IMR-90 (cell line): ENCODE data around the gene VEGFA. TPM values are rescaled to one million over a fixed set of nuclear protein-coding genes. Genes with fewer than 3 reads are reported as not detected.

Experiments
- ATAC-seq: fragments of 200-7000 bp; cut with Tn5 transposase; 2 replicates; pipeline ENCODE4 v1.9.1; 2020; ENCODE audit warnings: low read depth, mild to moderate bottlenecking, moderate library complexity
- BruUV-seq: library from RNA; stranded (reverse); fragments of 400-500 nt; replicated peaks from 2 replicates; lab custom pipeline; 2021; lab: Mats Ljungman, UMichigan
- CTCF ChIA-PET: fragments of 300-600 bp; formaldehyde crosslinking; extraction: SDS; loops from one replicate; lab custom pipeline; 2021; ENCODE audit warnings: antibody characterized with exemption; lab: Yijun Ruan, JAX
- POLR2A ChIA-PET: fragments of 300-600 bp; sonication (Branson Sonifier 250); formaldehyde crosslinking; loops from one replicate; lab custom pipeline; 2022; ENCODE audit warnings: antibody characterized with exemption; ENCODE audit not compliant: unreplicated experiment; lab: Charles Lee
- DNase-seq: peaks from one replicate; pipeline ENCODE4 v3.0.0; 2013
- H2AFZ ChIP-seq: replicated peaks from 2 replicates; pipeline ENCODE3; 2013; ENCODE audit warnings: low read length, mild to moderate bottlenecking; ENCODE audit not compliant: poor library complexity
- H2AK5ac ChIP-seq: 2 replicates; pipeline ENCODE4 v1.6.1; 2013; ENCODE audit warnings: low read depth, low read length, inconsistent platforms
- H2AK9ac ChIP-seq: replicated peaks from 2 replicates; pipeline ENCODE3; 2013; ENCODE audit warnings: mild to moderate bottlenecking, low read depth, low read length, moderate library complexity; ENCODE audit not compliant: poor library complexity
- H2BK120ac ChIP-seq: 2 replicates; pipeline ENCODE4 v1.6.1; 2013; ENCODE audit warnings: low read depth, low read length, inconsistent platforms
- H2BK15ac ChIP-seq: 3 replicates; pipeline ENCODE4 v1.6.1; 2013; ENCODE audit warnings: low read depth, low read length, inconsistent platforms
- H2BK20ac ChIP-seq: 2 replicates; pipeline ENCODE4 v1.6.1; 2013; ENCODE audit warnings: low read depth, mild to moderate bottlenecking, inconsistent platforms, low read length, moderate library complexity
- H2BK5ac ChIP-seq: 2 replicates; pipeline ENCODE4 v1.6.1; 2013; ENCODE audit warnings: mild to moderate bottlenecking, low read depth, low read length, inconsistent platforms; ENCODE audit not compliant: poor library complexity, severe bottlenecking
- H3K14ac ChIP-seq: replicated peaks from 2 replicates; pipeline ENCODE4 v1.6.1; 2013; ENCODE audit warnings: low read depth, low read length, inconsistent platforms
- H3K18ac ChIP-seq: 2 replicates; pipeline ENCODE4 v1.6.1; 2013; ENCODE audit warnings: low read depth, low read length, control low read depth
- H3K23ac ChIP-seq: 2 replicates; pipeline ENCODE4 v1.6.1; 2013; ENCODE audit warnings: low read depth, low read length, inconsistent platforms
- H3K27ac ChIP-seq: 2 replicates; pipeline ENCODE4 v1.5.1; 2013; ENCODE audit warnings: mild to moderate bottlenecking, control low read depth, low read length; ENCODE audit not compliant: insufficient read depth
- H3K27me3 ChIP-seq: 2 replicates; pipeline ENCODE4 v1.6.1; 2013; ENCODE audit warnings: low read length; ENCODE audit not compliant: control insufficient read depth, insufficient read depth
- H3K36me3 ChIP-seq: 2 replicates; pipeline ENCODE4 v1.6.1; 2013; ENCODE audit warnings: low read length, mixed read lengths; ENCODE audit not compliant: control insufficient read depth, insufficient read depth
- H3K4ac ChIP-seq: 2 replicates; pipeline ENCODE4 v1.6.1; 2013; ENCODE audit warnings: low read depth, low read length, inconsistent platforms
- H3K4me1 ChIP-seq: 2 replicates; pipeline ENCODE4 v1.6.1; 2013; ENCODE audit warnings: low read length, mixed read lengths; ENCODE audit not compliant: control insufficient read depth, insufficient read depth
- H3K4me2 ChIP-seq: 2 replicates; pipeline ENCODE4 v1.6.1; 2013; ENCODE audit warnings: low read depth, mild to moderate bottlenecking, control low read depth, low read length, moderate library complexity
- H3K4me3 ChIP-seq: 2 replicates; pipeline ENCODE4 v1.5.1; 2013; ENCODE audit warnings: low read depth, mild to moderate bottlenecking, control low read depth, low read length, moderate library complexity; ENCODE audit not compliant: insufficient read depth
- H3K56ac ChIP-seq: 2 replicates; pipeline ENCODE4 v1.6.1; 2013; ENCODE audit warnings: low read length, inconsistent platforms; ENCODE audit not compliant: insufficient read depth; ENCODE audit errors: extremely low read depth
- H3K79me1 ChIP-seq, 2 experiments: 2 replicates each; pipeline ENCODE4 v1.6.1; 2013; ENCODE audit warnings: low read length in 2 of 2, inconsistent platforms in 1 of 2, low read depth in 1 of 2
- H3K9ac ChIP-seq: 2 replicates; pipeline ENCODE4 v1.6.1; 2013; ENCODE audit warnings: low read depth, low read length, control low read depth
- H3K9me1 ChIP-seq: 2 replicates; pipeline ENCODE4 v1.6.1; 2013; ENCODE audit warnings: low read length, inconsistent platforms; ENCODE audit not compliant: insufficient read depth
- H3K9me3 ChIP-seq: 2 replicates; pipeline ENCODE4 v1.6.1; 2013; ENCODE audit warnings: low read length; ENCODE audit not compliant: control insufficient read depth, insufficient read depth
- H4K20me1 ChIP-seq: 2 replicates; pipeline ENCODE4 v1.6.1; 2013; ENCODE audit warnings: low read length, inconsistent platforms; ENCODE audit not compliant: insufficient read depth
- H4K5ac ChIP-seq: 2 replicates; pipeline ENCODE4 v1.6.1; 2013; ENCODE audit warnings: mild to moderate bottlenecking, low read depth, low read length, control low read depth
- H4K8ac ChIP-seq, 2 experiments: 2 replicates each; pipeline ENCODE4 v1.6.1; 2013; ENCODE audit warnings: low read depth in 2 of 2, low read length in 2 of 2, control low read depth in 1 of 2, inconsistent platforms in 1 of 2
- H4K91ac ChIP-seq: 2 replicates; pipeline ENCODE4 v1.6.1; 2013; ENCODE audit warnings: low read depth, low read length, inconsistent platforms; ENCODE audit not compliant: insufficient read depth
- BHLHE40 ChIP-seq: fragments of 150-350 bp; IDR thresholded peaks from 2 replicates; pipeline ENCODE4 v1.6.1; 2016; ENCODE audit warnings: mild to moderate bottlenecking, low read depth, low read length
- MAFK ChIP-seq: IDR thresholded peaks from 2 replicates; pipeline ENCODE4 v1.6.1; 2012; ENCODE audit warnings: low read depth, low read length, improper control_type of control experiment
- WGBS, 2 experiments: methylation state at CpG; one replicate each; pipeline versions ENCODE4 v1.1.5 to v1.1.7; 2013; ENCODE audit warnings: missing lambda C conversion rate in 2 of 2; ENCODE audit not compliant: insufficient read length in 1 of 2; ENCODE audit errors: extremely low coverage in 2 of 2; 5-methylcytosine and 5-hydroxymethylcytosine counted together
- dilution Hi-C: fragments of 300-500 bp; cut with HindIII; formaldehyde crosslinking; loops from one replicate; pipeline ENCODE4 v1.14.3; 2018; ENCODE audit warnings: low sequenced_read_pairs; ENCODE audit not compliant: unreplicated experiment
- in situ Hi-C: fragments of 300-500 bp; cut with MboI; formaldehyde crosslinking; loops from 3 replicates; pipeline ENCODE4 v1.14.3; 2019; ENCODE audit warnings: low sequenced_read_pairs, inconsistent platforms, mixed read lengths
- intact Hi-C: fragments of 100-400 bp; cut with micrococcal nuclease; formaldehyde crosslinking; loops from 2 replicates; pipeline ENCODE4 v1.10.0; 2022
- polyA plus RNA-seq, 3 experiments: library from polyadenylated mRNA; depleted of rRNA; stranded (reverse); fragments of >200 nt; gene quantifications; 2 replicates each; pipeline ENCODE4 v1.2.3, GENCODE V29; 2012; ENCODE audit warnings: low replicate concordance in 1 of 3
- total RNA-seq: library from RNA; depleted of rRNA; stranded (reverse); fragments of >200 nt; gene quantifications from 2 replicates; pipeline ENCODE4 v1.2.3, GENCODE V29; 2012

VEGFA gene
- total and polyA plus RNA-seq, 2 of the 4 experiments (the other 2 are of a cell fraction) = 190 to 234 TPM

DNA sequence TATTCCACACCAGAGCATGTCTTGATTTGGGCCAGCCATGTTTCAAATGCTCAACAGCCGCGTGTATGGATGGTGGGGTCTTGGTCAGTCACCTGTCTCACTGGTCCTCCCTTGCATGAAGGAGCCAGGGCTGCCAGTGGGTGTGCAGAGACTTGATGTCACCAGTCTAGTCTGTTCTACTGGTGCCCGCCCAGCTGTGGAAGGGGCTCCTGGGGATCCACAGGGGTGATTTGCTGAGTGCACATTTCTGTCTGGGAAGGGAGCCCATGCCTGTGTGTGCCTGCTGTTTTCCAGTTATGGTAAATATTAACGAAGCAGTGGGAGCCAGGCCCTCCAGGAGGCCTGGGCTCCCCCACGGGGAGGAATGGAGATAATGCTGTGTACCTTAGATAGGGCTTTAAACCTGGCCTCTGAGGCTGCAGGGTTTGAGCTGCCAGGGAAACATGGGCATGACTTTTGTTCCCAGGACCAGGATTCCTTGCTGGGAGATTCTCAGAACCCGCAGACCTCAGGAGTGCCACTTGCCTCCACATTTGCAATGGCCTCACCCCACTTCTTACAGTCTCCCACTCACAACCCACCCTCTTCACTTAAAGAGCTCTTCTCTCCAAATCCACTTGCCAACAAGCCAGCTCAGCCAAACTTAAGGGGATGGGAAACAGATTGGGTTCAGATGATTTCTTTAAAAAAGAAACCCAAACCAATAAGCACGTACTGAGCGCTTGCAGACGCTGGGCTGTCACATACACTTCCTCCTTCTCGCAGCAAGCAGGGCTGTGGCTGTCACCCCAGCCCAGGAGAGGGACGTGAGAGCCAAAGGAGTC, 54.1 kb downstream of the VEGFA start:
- no peak overlapping the region for H4K8ac ChIP-seq
- no peaks in the 10 kb centered on the region for H4K20me1 ChIP-seq
- peaks cover 3% of the 10 kb centered on the region; the same call in 1 of the 2 replicates for H3K4me1 ChIP-seq
- in situ Hi-C loops (no loop called here), intact Hi-C loops (no loop called here), dilution Hi-C loops (no loop called here)
- no peak overlapping the region for H3K9ac ChIP-seq
- no peak overlapping the region for H4K91ac ChIP-seq
- H3K4ac ChIP-seq = no peak overlapping the region
- peaks cover 50% of the 10 kb centered on the region for H3K27me3 ChIP-seq
- ChIA-PET POLR2A (no interaction called here), CTCF (interaction anchor here (0.7 to 1.1 kb wide), 2 partner anchors 14 to 17 kb away, joined by 3 read pairs; no protein-coding TSS in a partner anchor)
- H2BK120ac ChIP-seq = no peak overlapping the region
- H2BK20ac ChIP-seq = no peak overlapping the region
- TF ChIP-seq MAFK (0 out of 2 replicates have a peak, but pooled peaks have one; percentile 8), BHLHE40 (no peak)
- WGBS, 2 experiments = 100% methylated on average over 4 of the region's 11 CpGs; no CpG with 5 or more reads in 1 of the 2 experiments
- no peak overlapping the region for H3K14ac ChIP-seq
- no peak overlapping the region for H3K56ac ChIP-seq
- no peaks in the 10 kb centered on the region for H3K79me1 ChIP-seq
- no peak overlapping the region for H3K18ac ChIP-seq
- H2AK9ac ChIP-seq = no peak overlapping the region
- ATAC-seq (peak; percentile 21; the same call in 1 of the 2 replicates), DNase-seq (no peak)
- H3K4me3 ChIP-seq = no peak overlapping the region
- H2AK5ac ChIP-seq = no peak overlapping the region
- H2BK5ac ChIP-seq = no peak overlapping the region
- H3K9me3 ChIP-seq = no peaks in the 10 kb centered on the region
- no peak overlapping the region for H4K5ac ChIP-seq
- H3K9me1 ChIP-seq = no peaks in the 10 kb centered on the region
- H3K23ac ChIP-seq = no peak overlapping the region
- H3K36me3 ChIP-seq = no peaks in the 10 kb centered on the region
- peak overlapping the region; percentile 48; the same call in 1 of the 2 replicates for H3K4me2 ChIP-seq
- H3K27ac ChIP-seq = no peak overlapping the region
- no peak overlapping the region for H2AFZ ChIP-seq
- H2BK15ac ChIP-seq = no peak overlapping the region
- BruUV-seq = no TSS peak
